ENCODE measurements around the gene PSMG4.

PSMG4 gene

DNA sequence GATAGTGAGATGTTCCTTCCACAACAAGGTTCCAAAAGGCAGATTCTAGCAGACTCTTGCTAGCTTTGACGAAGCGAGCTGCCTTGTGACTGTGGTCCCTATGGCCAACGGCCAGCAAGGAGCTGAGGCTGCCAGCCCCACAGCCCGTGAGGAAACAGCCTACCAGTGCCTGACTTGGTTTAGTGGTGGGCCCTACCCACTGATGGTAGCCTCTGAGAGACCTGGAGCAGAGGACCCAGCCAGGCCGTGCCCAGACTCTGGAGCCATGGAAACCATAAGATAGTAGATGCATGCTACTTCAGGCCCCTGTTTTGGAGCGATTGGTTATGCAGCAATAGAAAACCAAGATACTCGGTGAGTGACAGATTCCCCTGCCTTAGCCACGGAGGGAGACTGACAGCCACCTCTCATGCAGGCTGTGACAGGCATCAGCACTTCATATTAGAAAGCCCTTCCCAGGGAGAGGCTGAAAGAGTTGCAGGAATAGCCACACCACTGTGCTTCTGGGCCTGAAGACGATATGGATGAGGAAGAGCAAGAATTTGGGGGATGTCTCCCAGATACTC is 19.2 kb downstream of the PSMG4 start:
- no peak for DNase-seq

DNA sequence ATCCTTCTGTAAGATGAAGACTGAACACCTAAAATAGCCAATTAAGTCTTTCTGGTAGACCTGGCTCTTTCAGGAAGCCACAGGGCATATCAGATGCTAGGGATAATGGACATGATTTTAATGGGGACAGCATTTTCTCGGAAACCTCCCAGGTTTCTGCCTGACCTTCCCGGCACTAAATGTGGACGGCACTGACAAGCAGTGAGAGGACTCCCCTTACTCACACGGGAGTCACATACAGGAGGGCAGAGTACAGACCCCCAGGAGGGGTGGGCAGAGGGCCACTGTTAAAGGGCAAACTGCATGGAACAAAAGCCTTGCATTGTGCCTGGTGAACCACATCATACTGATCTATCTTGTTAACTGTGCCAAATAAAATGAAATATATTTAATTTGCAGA is 19.9 kb downstream of the PSMG4 start:
- no peak for DNase-seq

DNA sequence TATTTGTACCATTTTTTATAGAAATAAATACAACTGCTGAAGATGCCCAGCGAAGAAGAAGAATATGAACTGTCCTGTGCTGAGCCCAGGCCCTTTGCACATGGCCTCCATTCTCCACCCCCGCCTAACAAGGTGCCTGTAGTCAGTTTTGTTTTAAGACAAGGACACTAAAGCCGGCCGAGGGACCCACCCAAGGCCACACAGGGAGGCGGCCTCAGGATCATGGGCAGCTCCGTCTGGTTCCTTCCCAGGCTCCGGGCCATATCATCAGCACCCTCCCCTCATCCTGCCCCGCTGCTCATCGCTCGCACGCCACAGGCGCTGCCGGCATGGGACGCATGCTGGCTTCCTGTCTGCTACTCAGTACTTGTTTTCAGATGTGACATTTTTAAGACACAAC is 21.3 kb downstream of the PSMG4 start:
- DNase-seq = no peak

DNA sequence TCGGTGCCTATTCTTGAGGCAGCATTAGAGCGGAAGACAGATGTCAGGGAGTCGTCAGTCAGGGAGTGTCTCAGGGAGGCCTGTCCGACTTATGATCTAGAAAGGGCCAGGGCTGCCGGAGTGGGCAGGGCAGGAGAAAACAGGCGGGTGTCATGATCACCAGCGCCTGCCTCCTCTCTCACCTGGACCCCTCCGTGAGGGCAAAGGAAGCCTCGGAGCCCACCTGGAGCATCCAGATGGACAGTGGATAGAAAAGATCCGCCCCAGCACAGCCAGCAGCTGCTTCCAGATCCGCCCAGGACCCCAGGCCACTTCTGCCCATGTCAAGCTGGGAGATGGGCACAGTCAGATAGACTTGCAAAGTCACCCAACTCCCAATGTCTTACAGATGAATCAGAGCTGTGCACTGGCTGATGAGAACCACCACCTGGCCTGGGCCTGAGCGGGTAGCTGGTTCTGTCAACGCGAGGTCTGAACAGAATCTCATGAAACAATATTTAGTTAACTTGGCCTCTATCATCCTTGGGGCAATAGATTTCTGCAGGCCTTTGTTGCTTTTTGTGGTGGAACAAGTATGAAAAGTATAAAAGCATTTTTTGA is 22.2 kb downstream of the PSMG4 start:
- no peak for DNase-seq

GRCh38 chr6:3281631-3282475 is 23.1 kb downstream of the PSMG4 start:
- DNase-seq = no peak

- no peak for DNase-seq
Observed at GRCh38 chr6:3282476-3283236, 23.9 kb downstream of the PSMG4 start.

- DNase-seq = no peak
Observed at GRCh38 chr6:3283241-3283640, 24.5 kb downstream of the PSMG4 start.

- DNase-seq = no peak
Observed at GRCh38 chr6:3283641-3284435, 25.1 kb downstream of the PSMG4 start.

GRCh38 chr6:3284436-3284876 is 25.7 kb downstream of the PSMG4 start:
- DNase-seq = no peak

GRCh38 chr6:3285049-3285639 is 26.4 kb downstream of the PSMG4 start:
- no peak for DNase-seq

- no peak for DNase-seq
Observed at GRCh38 chr6:3285732-3286131, 27.0 kb downstream of the PSMG4 start.

- DNase-seq = no peak
Observed at GRCh38 chr6:3286641-3287171, 28.0 kb downstream of the PSMG4 start.

- DNase-seq = no peak
Observed at GRCh38 chr6:3287308-3287707, 28.6 kb downstream of the PSMG4 start.

DNA sequence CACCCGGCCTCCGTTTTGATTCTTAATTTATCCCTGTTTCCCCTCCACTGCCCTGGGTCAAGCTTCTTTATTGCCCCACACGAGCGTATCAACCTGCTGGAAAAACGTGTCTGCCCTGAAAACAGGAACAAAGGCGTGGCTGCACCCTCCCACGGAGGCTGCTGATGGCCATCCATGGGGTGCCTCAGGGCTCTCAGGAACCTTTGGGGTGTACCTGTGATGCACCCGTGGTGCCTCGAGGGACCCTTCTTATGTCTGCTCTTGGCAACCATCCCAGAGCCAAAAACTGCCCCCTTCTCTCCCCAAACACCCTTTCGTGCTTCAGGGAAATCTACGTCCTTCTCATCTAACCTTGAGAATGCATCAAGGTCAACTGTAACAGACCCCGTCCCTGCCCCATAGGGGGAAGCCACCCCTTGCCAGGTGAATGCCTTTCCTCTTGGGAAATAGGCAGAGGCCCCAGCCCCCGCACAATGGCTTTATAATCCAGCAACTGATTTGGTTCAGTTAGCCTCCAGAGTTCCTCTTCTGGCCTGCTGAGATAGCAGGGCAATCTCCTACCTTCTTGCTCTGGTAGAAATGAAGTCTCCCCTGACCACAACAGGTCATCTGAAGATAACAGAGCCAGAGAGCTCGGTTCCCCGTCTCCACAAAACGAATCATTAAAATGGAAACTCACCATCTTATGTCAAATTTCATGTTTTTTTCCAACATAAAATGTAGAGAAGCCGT is 29.4 kb downstream of the PSMG4 start:
- DNase-seq = no peak

GRCh38 chr6:3288711-3289663 is 30.2 kb downstream of the PSMG4 start:
- no peak for DNase-seq

- no peak for DNase-seq
Observed at GRCh38 chr6:3289664-3290055, 30.9 kb downstream of the PSMG4 start.

DNA sequence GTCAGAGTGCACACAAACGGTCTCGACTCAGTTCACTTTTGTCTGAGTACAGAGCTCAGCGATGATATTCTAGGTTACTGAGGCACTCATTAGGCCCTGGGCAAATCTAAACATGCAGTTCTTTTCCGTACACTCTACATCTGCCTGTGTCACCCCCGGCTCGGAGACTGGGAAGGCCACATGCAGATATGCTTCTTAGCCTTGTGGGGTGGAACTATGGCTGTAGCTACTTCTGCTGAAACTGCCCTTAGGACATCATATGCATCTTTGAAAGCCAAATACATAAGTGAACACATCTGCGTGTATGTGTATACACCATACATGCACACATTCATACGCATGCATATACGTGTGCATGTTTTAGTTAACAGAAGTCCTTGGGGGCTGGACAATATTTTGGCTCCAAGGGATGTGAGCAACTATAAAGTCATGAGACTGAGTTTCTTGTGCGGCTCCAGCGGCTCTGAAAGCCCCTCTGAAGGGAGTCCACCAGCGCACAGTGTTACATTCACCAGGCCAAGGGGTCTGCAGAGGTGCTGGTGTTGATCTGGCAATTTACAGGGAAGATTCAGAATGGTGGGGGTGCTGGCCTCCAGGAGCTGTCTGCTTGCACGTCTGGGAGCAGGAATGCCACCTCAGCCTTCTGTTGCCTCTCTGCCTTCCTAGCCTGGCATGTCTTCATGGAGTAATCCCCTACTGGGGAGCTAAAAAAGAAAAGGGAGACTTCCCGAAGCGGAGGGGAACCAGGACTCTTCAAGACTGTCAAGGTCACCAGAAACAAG is 31.6 kb downstream of the PSMG4 start:
- DNase-seq = no peak

- DNase-seq = no peak
Observed at GRCh38 chr6:3290931-3291211, 32.1 kb downstream of the PSMG4 start.

- no peak for DNase-seq
Observed at GRCh38 chr6:3291346-3291745, 32.6 kb downstream of the PSMG4 start.
